Stimulated activated CD8-positive, alpha-beta memory T cell treated with anti-CD3 and anti-CD28 coated beads, Interleukin-2, amount 100 ng/mL, for 48 hours (primary cell): ENCODE data around the gene CNOT10.
"Not testable (repeated sequence)": the region's sequence is repeated elsewhere in the genome, so short reads cannot be mapped to it uniquely, and the experiment has no call there.

Experiments
- DNase-seq, 2 donors: peaks; one replicate each; pipeline ENCODE4 v3.0.0-alpha.2; 2020; ENCODE audit warnings: low read depth in 2 of 2

CNOT10 gene

GRCh38 chr3:32684800-32685542 lies at the start of gene CNOT10:
TSS of gene CNOT10 (plus strand) at chr3:32685188. CDS start at chr3:32685461, 273 bp downstream.
- DNase-seq: peak; percentile 92 to 94

GRCh38 chr3:32640939-32641338 lies 44.0 kb upstream of the CNOT10 start:
- no peak for DNase-seq

- no peak for DNase-seq
These were observed 43.6 kb upstream of the CNOT10 start for GRCh38 chr3:32641356-32641755.

- no peak for DNase-seq
These were observed 41.6 kb upstream of the CNOT10 start for GRCh38 chr3:32643354-32643753.

- no peak for DNase-seq
These were observed 41.2 kb upstream of the CNOT10 start for GRCh38 chr3:32643816-32644215.

GRCh38 chr3:32644380-32644779 lies 40.6 kb upstream of the CNOT10 start:
- no peak for DNase-seq

- no peak for DNase-seq
These were observed 38.2 kb upstream of the CNOT10 start for GRCh38 chr3:32646761-32647160.

GRCh38 chr3:32652337-32653100 lies 32.5 kb upstream of the CNOT10 start:
- DNase-seq: not testable (repeated sequence)

GRCh38 chr3:32655167-32655566 lies 29.8 kb upstream of the CNOT10 start:
- no peak for DNase-seq

GRCh38 chr3:32660634-32661033 lies 24.4 kb upstream of the CNOT10 start:
- no peak for DNase-seq

GRCh38 chr3:32662647-32663046 lies 22.3 kb upstream of the CNOT10 start:
- no peak for DNase-seq

- not testable (repeated sequence) for DNase-seq
These were observed 20.3 kb upstream of the CNOT10 start for GRCh38 chr3:32664630-32665075.

- no peak for DNase-seq
These were observed 17.9 kb upstream of the CNOT10 start for GRCh38 chr3:32667072-32667582.

- not testable (repeated sequence) for DNase-seq
These were observed 15.8 kb upstream of the CNOT10 start for GRCh38 chr3:32669226-32669625.

GRCh38 chr3:32673730-32674129 lies 11.3 kb upstream of the CNOT10 start:
- not testable (repeated sequence) for DNase-seq

- no peak for DNase-seq
These were observed 9.8 kb upstream of the CNOT10 start for GRCh38 chr3:32675164-32675563.

GRCh38 chr3:32675650-32676049 lies 9.3 kb upstream of the CNOT10 start:
- no peak for DNase-seq

GRCh38 chr3:32681811-32682210 lies 3.2 kb upstream of the CNOT10 start:
- DNase-seq: no peak

GRCh38 chr3:32684029-32684799 lies 774 bp upstream of the CNOT10 start:
- DNase-seq: no peak

GRCh38 chr3:32685543-32686185 lies 676 bp downstream of the CNOT10 start:
- DNase-seq: no peak

GRCh38 chr3:32686713-32687112 lies 1.7 kb downstream of the CNOT10 start:
- no peak for DNase-seq

GRCh38 chr3:32691847-32692246 lies 6.9 kb downstream of the CNOT10 start:
- no peak for DNase-seq
